Astrocyte of the cerebellum (primary cell): Measurements from ENCODE around the gene CHCHD10.
"Not testable (repeated sequence)": the region's sequence is repeated elsewhere in the genome, so short reads cannot be mapped to it uniquely, and the experiment has no call there.

ENCODE experiments used
- DNase-seq: peaks from one replicate; pipeline ENCODE4 v3.0.0-alpha.2; 2011; ENCODE audit warnings: low read depth
- H3K4me3 ChIP-seq: 2 replicates; pipeline ENCODE4 v1.5.1; 2011; ENCODE audit warnings: mild to moderate bottlenecking, low read depth, low read length, moderate library complexity
- in situ Hi-C: cut with HindIII; loops from 2 replicates; pipeline ENCODE4 v1.10.0; 2017; ENCODE audit warnings: low sequenced_read_pairs
- TF ChIP-seq, protein P1 (sequence below): IDR thresholded peaks from 2 replicates; pipeline ENCODE4 v1.5.1; 2012; ENCODE audit warnings: low read length, low read depth, moderate library complexity, mild to moderate bottlenecking; ENCODE audit errors: missing control alignments

Gene CHCHD10

DNA sequence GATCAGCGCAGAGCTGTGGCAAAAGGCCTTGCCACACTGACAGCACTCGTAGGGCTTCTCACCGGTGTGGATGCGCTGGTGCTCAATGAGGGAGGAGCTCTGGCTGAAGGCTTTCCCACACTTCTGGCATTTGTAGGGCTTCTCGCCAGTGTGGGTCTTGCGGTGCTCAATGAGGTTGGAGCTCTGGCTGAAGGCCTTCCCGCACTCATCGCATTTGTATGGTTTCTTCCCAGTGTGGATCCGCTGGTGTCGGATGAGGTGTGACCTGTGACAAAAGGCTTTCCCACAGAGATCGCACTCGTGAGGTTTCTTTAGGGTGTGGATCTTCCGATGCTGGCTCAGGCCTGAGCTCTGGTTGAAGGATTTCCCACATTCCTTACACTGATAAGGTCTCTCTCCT is 23.8 kb downstream of the CHCHD10 start:
- in situ Hi-C loops, result no loop called here
- H3K4me3 ChIP-seq, result no peak overlapping the region
- TF ChIP-seq, protein P1, sequence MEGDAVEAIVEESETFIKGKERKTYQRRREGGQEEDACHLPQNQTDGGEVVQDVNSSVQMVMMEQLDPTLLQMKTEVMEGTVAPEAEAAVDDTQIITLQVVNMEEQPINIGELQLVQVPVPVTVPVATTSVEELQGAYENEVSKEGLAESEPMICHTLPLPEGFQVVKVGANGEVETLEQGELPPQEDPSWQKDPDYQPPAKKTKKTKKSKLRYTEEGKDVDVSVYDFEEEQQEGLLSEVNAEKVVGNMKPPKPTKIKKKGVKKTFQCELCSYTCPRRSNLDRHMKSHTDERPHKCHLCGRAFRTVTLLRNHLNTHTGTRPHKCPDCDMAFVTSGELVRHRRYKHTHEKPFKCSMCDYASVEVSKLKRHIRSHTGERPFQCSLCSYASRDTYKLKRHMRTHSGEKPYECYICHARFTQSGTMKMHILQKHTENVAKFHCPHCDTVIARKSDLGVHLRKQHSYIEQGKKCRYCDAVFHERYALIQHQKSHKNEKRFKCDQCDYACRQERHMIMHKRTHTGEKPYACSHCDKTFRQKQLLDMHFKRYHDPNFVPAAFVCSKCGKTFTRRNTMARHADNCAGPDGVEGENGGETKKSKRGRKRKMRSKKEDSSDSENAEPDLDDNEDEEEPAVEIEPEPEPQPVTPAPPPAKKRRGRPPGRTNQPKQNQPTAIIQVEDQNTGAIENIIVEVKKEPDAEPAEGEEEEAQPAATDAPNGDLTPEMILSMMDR, result no peak
- DNase-seq, result no peak

DNA sequence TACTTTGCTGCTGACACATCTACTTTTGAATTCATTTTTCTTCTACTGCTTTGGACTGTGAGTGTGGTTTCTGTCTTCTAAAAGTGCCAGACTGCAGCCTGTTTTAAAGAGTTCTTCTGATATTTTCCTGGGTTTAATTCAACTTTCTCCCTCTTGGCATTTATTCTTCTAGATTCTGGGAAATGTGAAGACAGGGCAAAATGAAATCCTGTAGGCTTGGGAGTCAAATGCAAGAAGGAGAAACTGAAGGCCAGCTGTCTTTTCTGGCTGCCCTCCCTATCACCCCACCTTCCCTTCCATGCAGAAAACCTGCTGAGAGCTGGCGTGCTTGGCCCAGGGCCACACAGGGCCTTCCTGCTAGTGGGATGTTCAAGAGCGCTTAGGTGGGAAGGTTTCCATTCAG is 24.5 kb downstream of the CHCHD10 start:
- TF ChIP-seq, protein P1, result no peak
- DNase-seq, result no peak
- H3K4me3 ChIP-seq, result no peak overlapping the region
- in situ Hi-C loops, result no loop called here

DNA sequence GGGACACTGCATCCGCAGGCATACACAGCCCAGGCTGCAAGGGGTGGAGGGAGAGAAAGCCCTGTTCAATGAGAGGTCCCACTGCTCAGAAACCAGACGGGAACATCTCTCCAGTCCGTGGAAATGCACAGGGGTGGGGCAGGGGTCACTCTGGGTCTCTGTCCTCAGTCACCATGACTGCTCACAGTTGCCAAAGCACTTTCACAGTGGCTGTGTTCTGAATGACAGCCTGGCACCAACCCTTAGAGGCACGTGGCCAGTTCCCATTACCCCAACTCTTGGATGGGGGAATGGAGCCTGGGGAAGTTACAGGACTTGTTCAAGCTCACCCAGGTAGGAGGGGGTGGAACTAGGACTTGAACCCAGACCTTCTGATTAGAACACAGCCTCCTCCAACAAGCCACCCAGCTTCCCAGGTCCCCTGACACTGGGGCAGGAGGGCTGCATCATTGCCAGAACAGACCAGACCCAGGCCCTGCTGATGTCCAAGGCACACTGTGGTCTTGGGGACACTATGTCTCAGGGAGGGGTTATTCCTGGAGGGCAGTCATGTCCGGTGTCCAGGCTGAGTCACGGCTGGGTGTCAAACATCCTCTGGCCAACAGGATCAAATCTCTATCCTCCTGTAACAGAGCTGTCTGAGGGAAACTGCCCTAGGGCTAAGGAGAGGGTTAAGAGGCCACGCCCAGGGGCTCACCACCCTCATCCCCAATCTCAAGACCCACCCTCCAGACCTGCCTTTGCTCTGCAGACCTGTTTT is 25.1 kb downstream of the CHCHD10 start:
- in situ Hi-C loops, result no loop called here
- TF ChIP-seq, protein P1, result no peak
- no peak for DNase-seq
- H3K4me3 ChIP-seq, result no peak overlapping the region

DNA sequence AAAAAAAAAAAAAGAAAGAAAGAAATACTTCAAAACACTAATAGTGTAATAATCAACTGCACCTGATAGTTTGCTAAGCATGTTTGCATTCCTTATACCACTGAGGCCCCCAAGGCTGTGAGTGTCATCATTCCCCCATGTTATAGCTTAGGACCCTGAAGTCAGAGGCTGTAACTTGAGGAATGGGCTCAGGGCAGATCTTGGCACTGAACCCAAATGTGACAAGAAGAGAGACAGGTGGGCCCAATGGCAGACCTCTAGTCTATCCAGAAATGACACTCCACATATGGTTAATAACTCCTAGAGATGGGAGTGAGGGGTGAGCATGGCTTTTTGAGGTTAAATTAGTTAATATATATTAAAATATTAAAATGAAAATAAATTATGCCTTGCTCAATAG is 30.1 kb downstream of the CHCHD10 start:
- TF ChIP-seq, protein P1, result no peak
- in situ Hi-C loops, result no loop called here
- no peak for DNase-seq
- H3K4me3 ChIP-seq, result no peak overlapping the region

DNA sequence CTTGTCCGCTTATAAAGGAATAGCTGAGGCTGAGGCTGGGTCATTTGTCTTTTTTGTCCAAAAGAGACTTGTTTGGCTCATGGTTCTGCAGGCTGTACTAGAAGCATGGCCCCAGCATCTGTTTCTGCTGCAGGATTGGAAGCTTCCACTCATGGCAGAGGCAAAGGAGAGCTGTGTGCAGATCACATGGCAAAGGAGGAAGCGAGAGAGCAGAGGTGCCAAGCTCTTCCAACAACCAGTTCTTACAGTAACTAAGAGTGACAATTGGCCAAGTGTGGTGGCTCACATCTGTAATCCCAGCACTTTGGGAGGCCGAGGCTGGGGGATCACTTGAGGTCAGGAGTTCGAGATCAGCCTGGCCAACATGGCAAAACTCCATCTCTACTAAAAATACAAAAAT is 39.7 kb downstream of the CHCHD10 start:
- H3K4me3 ChIP-seq, in situ Hi-C loops, DNase-seq: not testable (repeated sequence)

DNA sequence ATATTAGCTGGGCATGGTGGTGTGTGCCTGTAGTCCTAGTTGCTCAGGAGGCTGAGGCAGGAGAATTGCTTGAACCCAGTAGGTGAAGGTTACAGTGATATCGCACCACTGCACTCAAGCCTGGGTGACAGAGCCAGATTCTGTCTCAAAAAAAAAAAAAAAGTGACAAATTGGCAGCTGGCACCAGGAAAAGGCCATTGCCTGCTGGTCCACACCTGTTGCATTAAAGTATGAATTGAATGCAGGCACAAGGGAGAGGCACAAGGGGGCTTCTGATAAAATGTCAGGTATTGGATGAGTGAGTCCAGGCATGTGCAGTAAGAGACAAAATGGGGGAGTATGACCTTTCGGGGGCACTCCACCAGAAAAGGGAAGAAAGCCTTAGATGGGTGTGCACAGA is 45.0 kb downstream of the CHCHD10 start:
- TF ChIP-seq, protein P1, result no peak
- no peak for DNase-seq
- no peak overlapping the region for H3K4me3 ChIP-seq
- in situ Hi-C loops, result no loop called here

DNA sequence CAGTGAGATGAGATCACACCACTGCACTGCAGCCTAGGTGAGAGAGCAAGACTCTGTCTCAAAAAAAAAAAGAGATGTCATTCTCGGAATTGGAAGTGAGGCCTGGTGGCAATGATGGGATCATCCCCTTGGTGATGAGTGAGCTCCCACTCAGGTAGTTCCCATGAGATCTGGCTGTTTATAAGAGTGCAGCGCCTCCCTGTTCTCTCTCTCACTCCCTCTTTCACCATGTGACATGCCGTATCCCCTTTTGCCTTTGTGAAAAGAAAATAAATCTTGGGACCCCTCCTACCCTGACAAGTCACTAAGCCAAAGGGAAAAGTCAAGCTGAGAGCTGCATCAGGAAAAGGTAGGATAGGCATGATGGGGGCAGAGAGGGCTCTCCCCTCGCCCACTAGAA is 45.6 kb downstream of the CHCHD10 start:
- in situ Hi-C loops, result no loop called here
- no peak for DNase-seq
- no peak overlapping the region for H3K4me3 ChIP-seq
- TF ChIP-seq, protein P1, result no peak
